ENCODE results near the gene RPS15A. TPM values are rescaled to one million over a fixed set of nuclear protein-coding genes. Genes with fewer than 3 reads are reported as not detected.

RPS15A gene
- 1,057 and 1,884 TPM in 2 replicates for total RNA-seq (2012; rRNA removed)

GRCh38 chr16:18789850-18790706, at the start of gene RPS15A:
TSS of gene RPS15A (minus strand) at chr16:18790334. CDS start at chr16:18789113, 1,221 bp downstream.
- Histone ChIP-seq H3K36me3 (ENCODE audit: insufficient read depth, low read length) (peaks cover 81% of the 10 kb centered on the region), H3K9me3 (replicated peaks; ENCODE audit: low read length) (no peaks in the 10 kb centered on the region), H3K4me2 (ENCODE audit: low read length) (peak within 1 kb of the TSS; percentile 84), H3K27me3 (ENCODE audit: control insufficient read depth, insufficient read depth, low read length) (no peaks in the 10 kb centered on the region), H3K9ac (ENCODE audit: low read depth, low read length) (peak within 1 kb of the TSS; percentile 95), H3K4me1 (ENCODE audit: control insufficient read depth, insufficient read depth, low read length) (peaks cover 36% of the 10 kb centered on the region), H3K4me3 (ENCODE audit: low read length) (peak within 1 kb of the TSS; percentile 92)

GRCh38 chr16:18839555-18839954, 49.4 kb upstream of the RPS15A start:
- H3K36me3 ChIP-seq (ENCODE audit: insufficient read depth, low read length), result peaks cover 83% of the 10 kb centered on the region
- H3K9me3 ChIP-seq (replicated peaks; ENCODE audit: low read length), result no peaks in the 10 kb centered on the region
- no peaks in the 10 kb centered on the region for H3K27me3 ChIP-seq (ENCODE audit: control insufficient read depth, insufficient read depth, low read length)
- no peak overlapping the region for H3K4me3 ChIP-seq (ENCODE audit: low read length)
- H3K4me2 ChIP-seq (ENCODE audit: low read length), result no peak overlapping the region
- H3K9ac ChIP-seq (ENCODE audit: low read depth, low read length), result no peak overlapping the region
- no peaks in the 10 kb centered on the region for H3K4me1 ChIP-seq (ENCODE audit: control insufficient read depth, insufficient read depth, low read length)

GRCh38 chr16:18836702-18837101, 46.6 kb upstream of the RPS15A start:
- Histone ChIP-seq H3K4me2 (ENCODE audit: low read length) (no peak overlapping the region), H3K4me1 (ENCODE audit: control insufficient read depth, insufficient read depth, low read length) (no peaks in the 10 kb centered on the region), H3K27me3 (ENCODE audit: control insufficient read depth, insufficient read depth, low read length) (no peaks in the 10 kb centered on the region), H3K4me3 (ENCODE audit: low read length) (no peak overlapping the region), H3K9me3 (replicated peaks; ENCODE audit: low read length) (no peaks in the 10 kb centered on the region), H3K36me3 (ENCODE audit: insufficient read depth, low read length) (peaks cover 91% of the 10 kb centered on the region), H3K9ac (ENCODE audit: low read depth, low read length) (no peak overlapping the region)

- Histone ChIP-seq H3K4me2 (ENCODE audit: low read length) (no peak overlapping the region), H3K36me3 (ENCODE audit: insufficient read depth, low read length) (peaks cover 93% of the 10 kb centered on the region), H3K4me1 (ENCODE audit: control insufficient read depth, insufficient read depth, low read length) (no peaks in the 10 kb centered on the region), H3K9me3 (replicated peaks; ENCODE audit: low read length) (no peaks in the 10 kb centered on the region), H3K27me3 (ENCODE audit: control insufficient read depth, insufficient read depth, low read length) (no peaks in the 10 kb centered on the region), H3K4me3 (ENCODE audit: low read length) (no peak overlapping the region), H3K9ac (ENCODE audit: low read depth, low read length) (no peak overlapping the region)
Measured at GRCh38 chr16:18834864-18835263, 44.7 kb upstream of the RPS15A start.

GRCh38 chr16:18833707-18834505, 43.8 kb upstream of the RPS15A start:
- Histone ChIP-seq H3K9ac (ENCODE audit: low read depth, low read length) (no peak overlapping the region), H3K9me3 (replicated peaks; ENCODE audit: low read length) (no peaks in the 10 kb centered on the region), H3K27me3 (ENCODE audit: control insufficient read depth, insufficient read depth, low read length) (no peaks in the 10 kb centered on the region), H3K4me3 (ENCODE audit: low read length) (no peak overlapping the region), H3K4me2 (ENCODE audit: low read length) (no peak overlapping the region), H3K36me3 (ENCODE audit: insufficient read depth, low read length) (peaks cover 96% of the 10 kb centered on the region), H3K4me1 (ENCODE audit: control insufficient read depth, insufficient read depth, low read length) (no peaks in the 10 kb centered on the region)

GRCh38 chr16:18832613-18833012, 42.5 kb upstream of the RPS15A start:
- H3K36me3 ChIP-seq (ENCODE audit: insufficient read depth, low read length), result peaks cover 93% of the 10 kb centered on the region
- no peak overlapping the region for H3K4me2 ChIP-seq (ENCODE audit: low read length)

GRCh38 chr16:18832006-18832405, 41.9 kb upstream of the RPS15A start:
- no peak overlapping the region for H3K4me3 ChIP-seq (ENCODE audit: low read length)
- no peaks in the 10 kb centered on the region for H3K4me1 ChIP-seq (ENCODE audit: control insufficient read depth, insufficient read depth, low read length)
- peaks cover 87% of the 10 kb centered on the region for H3K36me3 ChIP-seq (ENCODE audit: insufficient read depth, low read length)
- no peak overlapping the region for H3K4me2 ChIP-seq (ENCODE audit: low read length)
- H3K9ac ChIP-seq (ENCODE audit: low read depth, low read length), result no peak overlapping the region
- H3K27me3 ChIP-seq (ENCODE audit: control insufficient read depth, insufficient read depth, low read length), result no peaks in the 10 kb centered on the region
- no peaks in the 10 kb centered on the region for H3K9me3 ChIP-seq (replicated peaks; ENCODE audit: low read length)

More at GRCh38 chr16:18832613-18833012, 42.5 kb upstream of the RPS15A start:
- Histone ChIP-seq H3K27me3 (ENCODE audit: control insufficient read depth, insufficient read depth, low read length) (no peaks in the 10 kb centered on the region), H3K4me3 (ENCODE audit: low read length) (no peak overlapping the region), H3K4me1 (ENCODE audit: control insufficient read depth, insufficient read depth, low read length) (no peaks in the 10 kb centered on the region), H3K9ac (ENCODE audit: low read depth, low read length) (no peak overlapping the region), H3K9me3 (replicated peaks; ENCODE audit: low read length) (no peaks in the 10 kb centered on the region)

- no peak overlapping the region for H3K9ac ChIP-seq (ENCODE audit: low read depth, low read length)
- no peaks in the 10 kb centered on the region for H3K9me3 ChIP-seq (replicated peaks; ENCODE audit: low read length)
- no peak overlapping the region for H3K4me2 ChIP-seq (ENCODE audit: low read length)
- H3K36me3 ChIP-seq (ENCODE audit: insufficient read depth, low read length), result peaks cover 59% of the 10 kb centered on the region
- H3K4me1 ChIP-seq (ENCODE audit: control insufficient read depth, insufficient read depth, low read length), result no peaks in the 10 kb centered on the region
- H3K4me3 ChIP-seq (ENCODE audit: low read length), result no peak overlapping the region
- H3K27me3 ChIP-seq (ENCODE audit: control insufficient read depth, insufficient read depth, low read length), result no peaks in the 10 kb centered on the region
Measured at GRCh38 chr16:18829251-18829650, 39.1 kb upstream of the RPS15A start.

GRCh38 chr16:18827890-18828289, 37.8 kb upstream of the RPS15A start:
- H3K4me3 ChIP-seq (ENCODE audit: low read length), result no peak overlapping the region
- H3K27me3 ChIP-seq (ENCODE audit: control insufficient read depth, insufficient read depth, low read length), result no peaks in the 10 kb centered on the region
- no peaks in the 10 kb centered on the region for H3K9me3 ChIP-seq (replicated peaks; ENCODE audit: low read length)
- H3K36me3 ChIP-seq (ENCODE audit: insufficient read depth, low read length), result peaks cover 46% of the 10 kb centered on the region
- H3K4me2 ChIP-seq (ENCODE audit: low read length), result no peak overlapping the region
- H3K9ac ChIP-seq (ENCODE audit: low read depth, low read length), result no peak overlapping the region
- no peaks in the 10 kb centered on the region for H3K4me1 ChIP-seq (ENCODE audit: control insufficient read depth, insufficient read depth, low read length)

- Histone ChIP-seq H3K9me3 (replicated peaks; ENCODE audit: low read length) (no peaks in the 10 kb centered on the region), H3K27me3 (ENCODE audit: control insufficient read depth, insufficient read depth, low read length) (no peaks in the 10 kb centered on the region), H3K4me1 (ENCODE audit: control insufficient read depth, insufficient read depth, low read length) (no peaks in the 10 kb centered on the region), H3K36me3 (ENCODE audit: insufficient read depth, low read length) (peaks cover 73% of the 10 kb centered on the region), H3K9ac (ENCODE audit: low read depth, low read length) (no peak overlapping the region), H3K4me2 (ENCODE audit: low read length) (no peak overlapping the region), H3K4me3 (ENCODE audit: low read length) (no peak overlapping the region)
Measured at GRCh38 chr16:18816286-18816685, 26.2 kb upstream of the RPS15A start.

GRCh38 chr16:18811925-18812324, 21.8 kb upstream of the RPS15A start:
- Histone ChIP-seq H3K4me2 (ENCODE audit: low read length) (no peak overlapping the region), H3K36me3 (ENCODE audit: insufficient read depth, low read length) (peaks cover 75% of the 10 kb centered on the region), H3K4me1 (ENCODE audit: control insufficient read depth, insufficient read depth, low read length) (no peaks in the 10 kb centered on the region), H3K4me3 (ENCODE audit: low read length) (no peak overlapping the region), H3K27me3 (ENCODE audit: control insufficient read depth, insufficient read depth, low read length) (no peaks in the 10 kb centered on the region), H3K9ac (ENCODE audit: low read depth, low read length) (no peak overlapping the region), H3K9me3 (replicated peaks; ENCODE audit: low read length) (no peaks in the 10 kb centered on the region)

Data from skeletal muscle satellite cell (primary cell).